ENCODE data around the gene TIMM13. TPM values are rescaled to one million over a fixed set of nuclear protein-coding genes. Genes with fewer than 3 reads are reported as not detected.
A peak's percentile ranks its signal among the peaks of the same experiment; 100 is the strongest.
"Not testable (repeated sequence)": the region's sequence is repeated elsewhere in the genome, so short reads cannot be mapped to it uniquely, and the experiment has no call there.

TIMM13 gene
- total RNA-seq, 1 donor from 2014 or later, result 106 TPM

DNA sequence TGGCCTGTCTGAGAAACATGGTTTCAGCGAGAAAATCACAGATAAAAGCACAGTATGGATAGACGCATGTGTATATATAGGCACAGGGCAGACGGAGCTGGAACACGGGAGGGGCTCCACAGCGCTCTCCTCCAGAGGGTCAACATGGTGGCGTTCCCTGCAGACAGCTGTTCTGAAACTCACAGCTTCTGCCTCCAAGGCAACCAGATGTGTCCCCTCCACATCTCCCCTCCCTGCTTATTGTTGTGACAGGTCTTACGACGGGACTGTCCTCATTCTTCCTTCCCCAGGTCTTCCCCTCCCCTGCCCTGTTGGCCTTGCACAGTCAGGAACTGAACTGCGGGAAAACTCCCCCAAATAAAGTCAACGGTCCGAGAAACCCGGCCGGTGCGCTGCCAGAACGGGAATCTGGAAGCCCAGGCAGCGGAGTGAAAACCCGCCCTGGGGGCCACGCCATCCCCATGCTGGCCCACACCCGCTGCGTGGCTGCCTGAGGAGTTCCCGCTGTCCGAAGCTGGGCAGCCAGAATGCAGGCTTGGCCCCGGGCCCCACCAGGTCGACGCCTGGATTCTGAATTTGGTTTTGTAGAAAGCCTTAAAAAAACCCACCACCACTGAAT lies 2.6 kb upstream of the TIMM13 start:
- ATAC-seq, result no peak

DNA sequence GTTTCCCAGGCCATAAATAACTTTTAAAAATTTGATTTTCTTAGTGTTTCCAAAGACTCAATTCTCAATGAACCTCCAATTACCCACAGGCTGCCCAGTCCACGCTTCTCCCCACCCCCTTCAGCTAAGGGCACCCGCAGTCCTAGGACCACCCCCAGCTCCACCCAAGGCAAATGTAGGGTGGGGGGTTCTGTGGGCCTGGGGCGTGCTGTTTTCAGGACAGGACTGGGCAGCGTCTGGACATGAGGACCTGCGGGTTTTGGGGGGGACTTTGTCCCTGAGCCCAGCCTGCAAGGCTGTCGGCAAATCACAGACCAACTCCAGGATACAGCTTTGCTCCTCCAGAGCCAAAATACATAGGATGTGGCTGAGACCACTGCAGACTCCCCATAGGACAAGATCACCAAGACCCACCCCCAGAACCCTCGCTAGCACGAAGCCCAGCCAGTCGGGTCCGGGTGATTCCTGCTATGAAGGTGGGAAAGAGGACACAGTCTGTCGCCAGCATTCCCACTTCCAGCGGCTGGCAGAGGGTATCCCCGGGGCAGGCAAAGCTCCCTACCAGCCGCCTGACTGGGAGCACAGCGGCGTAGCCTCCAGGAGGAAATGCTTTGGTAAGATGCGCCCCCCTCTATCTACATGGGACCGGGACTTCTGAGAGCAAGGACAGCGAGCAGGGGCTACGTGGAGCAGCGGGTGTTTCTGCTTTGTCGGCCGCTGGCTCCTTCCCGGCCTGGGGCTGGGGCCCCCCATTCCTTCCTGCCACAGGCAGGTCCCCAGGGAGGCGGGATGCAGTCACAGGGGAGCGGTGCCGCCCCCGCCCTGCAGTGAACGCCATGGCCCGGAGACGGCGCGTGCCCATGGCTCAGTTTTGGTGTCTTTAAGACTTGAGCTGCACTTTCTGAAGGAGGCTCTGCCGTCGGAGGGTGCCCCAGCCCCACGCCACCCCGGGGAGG lies 1.6 kb upstream of the TIMM13 start:
- no peak for ATAC-seq

GRCh38 chr19:2428321-2428690 lies 920 bp upstream of the TIMM13 start:
- ATAC-seq, result peak; percentile 4

GRCh38 chr19:2426611-2427428 lies 566 bp downstream of the TIMM13 start:
- ATAC-seq, result peak; percentile 22

- no peak for ATAC-seq
Measured at GRCh38 chr19:2425622-2426581, 1.5 kb downstream of the TIMM13 start.

GRCh38 chr19:2424686-2425621 lies 2.4 kb downstream of the TIMM13 start:
- ATAC-seq, result no peak

GRCh38 chr19:2423915-2424685 lies 3.3 kb downstream of the TIMM13 start:
- ATAC-seq, result no peak

GRCh38 chr19:2423071-2423914 lies 4.1 kb downstream of the TIMM13 start:
- ATAC-seq, result no peak

- no peak for ATAC-seq
Measured at GRCh38 chr19:2421581-2422306, 5.6 kb downstream of the TIMM13 start.

DNA sequence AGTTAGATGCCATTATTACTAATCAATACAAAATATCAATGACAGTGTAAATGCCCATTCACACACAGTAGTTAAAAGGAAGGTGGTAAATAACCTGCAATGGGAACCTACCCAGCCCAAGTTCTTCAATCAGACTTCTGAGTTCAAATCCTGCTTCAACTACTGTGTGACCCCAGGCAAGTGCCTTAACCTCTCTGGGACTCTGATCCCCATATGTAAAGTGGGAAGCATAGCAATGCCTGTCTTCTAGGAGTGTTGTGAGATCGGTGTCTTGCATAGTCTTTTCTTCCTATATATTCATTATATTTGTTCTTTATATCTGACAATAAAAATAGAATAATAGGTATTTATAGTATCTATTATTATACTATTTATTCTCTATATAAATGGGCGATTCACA lies 6.9 kb downstream of the TIMM13 start:
- ATAC-seq, result no peak

GRCh38 chr19:2419754-2420153 lies 7.6 kb downstream of the TIMM13 start:
- ATAC-seq, result no peak

- ATAC-seq, result no peak
Measured at GRCh38 chr19:2417881-2418406, 9.4 kb downstream of the TIMM13 start.

- not testable (repeated sequence) for ATAC-seq
Measured at GRCh38 chr19:2417436-2417835, 9.9 kb downstream of the TIMM13 start.

GRCh38 chr19:2416321-2417097 lies 10.9 kb downstream of the TIMM13 start:
- peak; percentile 31 for ATAC-seq

GRCh38 chr19:2415973-2416319 lies 11.4 kb downstream of the TIMM13 start:
- no peak for ATAC-seq

DNA sequence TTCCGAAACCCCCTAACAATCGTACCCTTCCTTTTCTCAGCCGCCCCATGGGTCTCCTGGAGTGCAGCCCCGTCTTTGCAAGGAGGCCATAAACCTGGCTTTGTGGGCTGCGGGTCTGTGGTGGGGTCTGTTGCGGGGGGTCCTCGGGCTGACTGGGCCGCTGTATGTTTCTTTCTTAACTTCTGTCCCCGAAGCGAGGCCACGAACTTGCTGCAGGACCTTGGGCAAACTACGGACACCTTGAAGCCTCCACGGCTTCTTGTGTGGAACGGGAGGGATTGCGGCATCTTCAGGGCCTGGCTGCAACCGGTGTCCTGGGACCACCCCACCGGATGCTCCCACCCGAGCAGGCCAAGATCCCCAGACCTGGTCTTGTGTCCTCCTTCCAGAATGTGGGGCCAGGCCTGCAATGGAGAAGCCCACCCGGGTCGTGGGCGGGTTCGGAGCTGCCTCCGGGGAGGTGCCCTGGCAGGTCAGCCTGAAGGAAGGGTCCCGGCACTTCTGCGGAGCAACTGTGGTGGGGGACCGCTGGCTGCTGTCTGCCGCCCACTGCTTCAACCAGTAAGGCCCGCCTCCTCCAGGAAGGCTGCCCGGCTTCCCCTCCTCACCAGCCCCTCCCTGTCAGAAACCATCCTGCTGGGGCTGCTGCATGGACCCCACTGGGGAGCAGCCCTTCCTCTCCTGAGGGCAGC lies 12.0 kb downstream of the TIMM13 start:
- peak; percentile 33 for ATAC-seq

DNA sequence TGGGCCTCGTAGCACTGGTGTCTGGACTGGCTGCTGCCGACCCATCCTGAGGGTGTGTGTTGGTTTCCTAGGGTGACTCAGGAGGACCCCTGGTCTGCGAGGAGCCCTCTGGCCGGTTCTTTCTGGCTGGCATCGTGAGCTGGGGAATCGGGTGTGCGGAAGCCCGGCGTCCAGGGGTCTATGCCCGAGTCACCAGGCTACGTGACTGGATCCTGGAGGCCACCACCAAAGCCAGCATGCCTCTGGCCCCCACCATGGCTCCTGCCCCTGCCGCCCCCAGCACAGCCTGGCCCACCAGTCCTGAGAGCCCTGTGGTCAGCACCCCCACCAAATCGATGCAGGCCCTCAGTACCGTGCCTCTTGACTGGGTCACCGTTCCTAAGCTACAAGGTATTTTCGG lies 13.8 kb downstream of the TIMM13 start:
- no peak for ATAC-seq
